MCF 10A (cell line): Measurements from ENCODE around the gene JSRP1. TPM values are rescaled to one million over a fixed set of nuclear protein-coding genes. Genes with fewer than 3 reads are reported as not detected.
A peak's percentile ranks its signal among the peaks of the same experiment; 100 is the strongest.

Source experiments
- BruUV-seq: library from RNA; stranded (reverse); fragments of 400-500 nt; replicated peaks from 2 replicates; lab custom pipeline; 2021; lab: Mats Ljungman, UMichigan
- CTCF ChIA-PET: fragments of 300-600 bp; sonication (Branson Sonifier 250); formaldehyde crosslinking; extraction: SDS; loops from one replicate; lab custom pipeline; 2021; ENCODE audit warnings: antibody characterized with exemption, inconsistent platforms; lab: Yijun Ruan, JAX
- POLR2A ChIA-PET: fragments of 300-600, 350-650 bp; sonication (Branson Sonifier 250); formaldehyde crosslinking; extraction: SDS; loops from one replicate; lab custom pipeline; 2020; ENCODE audit warnings: antibody characterized with exemption, inconsistent platforms; lab: Yijun Ruan, JAX
- DNase-seq: peaks from one replicate; pipeline ENCODE4 v3.0.0-alpha.2; 2018; ENCODE audit not compliant: unreplicated experiment
- H3K27ac Mint-ChIP-seq: one replicate; pipeline ENCODE4 v1.8.0; 2022; ENCODE audit warnings: mild to moderate bottlenecking, low read depth, mixed read lengths; ENCODE audit not compliant: unreplicated experiment
- H3K27me3 Mint-ChIP-seq: one replicate; pipeline ENCODE4 v1.8.0; 2022; ENCODE audit warnings: mixed read lengths; ENCODE audit not compliant: insufficient read depth, unreplicated experiment
- H3K36me3 Mint-ChIP-seq: one replicate; pipeline ENCODE4 v1.8.0; 2022; ENCODE audit warnings: mild to moderate bottlenecking, moderate library complexity, mixed read lengths; ENCODE audit not compliant: insufficient read depth, unreplicated experiment
- H3K4me1 Mint-ChIP-seq: one replicate; pipeline ENCODE4 v1.8.0; 2022; ENCODE audit warnings: mixed read lengths; ENCODE audit not compliant: insufficient read depth, unreplicated experiment
- H3K4me3 Mint-ChIP-seq: one replicate; pipeline ENCODE4 v1.8.0; 2022; ENCODE audit warnings: mild to moderate bottlenecking, moderate library complexity, mixed read lengths; ENCODE audit not compliant: unreplicated experiment
- H3K9me3 Mint-ChIP-seq: one replicate; pipeline ENCODE4 v1.8.0; 2022; ENCODE audit warnings: mixed read lengths; ENCODE audit not compliant: unreplicated experiment
- intact Hi-C: fragments of 100-400 bp; cut with micrococcal nuclease; formaldehyde crosslinking; loops from 2 replicates; pipeline ENCODE4 v1.14.1; 2022
- total RNA-seq: library from RNA; stranded (reverse); gene quantifications from 2 replicates; pipeline ENCODE4 v1.2.3, GENCODE V29; 2022
- TF ChIP-seq, protein P1 (sequence below): fragments of 200-600 bp; IDR thresholded peaks from one replicate; pipeline ENCODE4 v1.8.0; 2022; ENCODE audit warnings: antibody characterized with exemption, mild to moderate bottlenecking; ENCODE audit not compliant: unreplicated experiment

JSRP1 gene
- total RNA-seq, 1 experiment from 2014 or later, result 0.37 TPM

DNA sequence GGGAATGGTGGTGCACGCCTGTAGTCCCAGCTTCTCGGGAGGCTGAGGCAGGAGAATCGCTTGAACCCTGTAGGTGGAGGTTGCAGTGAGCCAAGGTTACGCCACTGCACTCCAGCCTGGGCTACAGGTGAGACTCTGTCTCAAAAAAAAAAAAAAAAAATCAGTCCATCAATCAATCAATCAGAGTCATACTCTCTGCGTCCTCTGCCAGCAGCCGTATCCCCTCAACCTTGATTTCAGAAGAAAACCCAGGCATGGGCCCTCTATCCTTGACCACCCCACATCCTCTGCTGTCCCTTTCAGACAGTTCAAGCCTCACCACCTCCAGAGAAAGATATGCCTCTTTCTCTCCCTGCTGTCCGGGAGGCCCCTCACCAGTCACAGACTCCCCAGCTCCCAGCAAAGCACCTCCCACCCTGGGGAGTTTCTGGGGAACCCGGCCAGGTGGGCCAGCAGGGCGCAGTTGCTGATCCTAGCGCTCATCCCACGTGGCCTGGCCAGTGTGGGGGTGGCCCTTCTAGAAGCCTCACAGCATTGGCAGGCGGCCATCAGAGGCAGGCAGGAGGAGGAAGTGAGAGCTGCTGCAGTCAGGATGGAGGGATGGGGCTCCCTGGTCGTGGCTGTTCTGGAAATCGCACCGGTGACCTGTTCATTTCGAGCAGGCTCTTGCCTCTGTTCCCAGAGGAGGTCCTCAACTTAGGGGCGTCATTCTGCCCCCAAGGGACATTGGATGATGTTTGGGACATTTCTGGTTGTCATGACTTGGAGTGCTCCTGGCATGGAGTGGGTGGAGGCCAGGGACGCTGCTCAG lies 10.2 kb upstream of the JSRP1 start:
- no peaks in the 10 kb centered on the region for H3K27me3 Mint-ChIP-seq
- no TSS peak for BruUV-seq
- ChIA-PET POLR2A (interaction anchor here (1.1 to 1.8 kb wide), 2 partner anchors 27 to 115 kb away, joined by 3 to 16 read pairs; partner anchors contain the start of gene AP3D1), CTCF (interaction anchor here (0.6 to 1.7 kb wide), 3 partner anchors 28 to 126 kb away, joined by 3 to 6 read pairs (median 5); no protein-coding TSS in a partner anchor)
- H3K27ac Mint-ChIP-seq, result no peak overlapping the region
- H3K36me3 Mint-ChIP-seq, result peaks cover 22% of the 10 kb centered on the region
- peaks cover 7% of the 10 kb centered on the region for H3K4me1 Mint-ChIP-seq
- peak; percentile 87 for DNase-seq
- peak overlapping the region; percentile 19 for H3K4me3 Mint-ChIP-seq
- TF ChIP-seq, protein P1, sequence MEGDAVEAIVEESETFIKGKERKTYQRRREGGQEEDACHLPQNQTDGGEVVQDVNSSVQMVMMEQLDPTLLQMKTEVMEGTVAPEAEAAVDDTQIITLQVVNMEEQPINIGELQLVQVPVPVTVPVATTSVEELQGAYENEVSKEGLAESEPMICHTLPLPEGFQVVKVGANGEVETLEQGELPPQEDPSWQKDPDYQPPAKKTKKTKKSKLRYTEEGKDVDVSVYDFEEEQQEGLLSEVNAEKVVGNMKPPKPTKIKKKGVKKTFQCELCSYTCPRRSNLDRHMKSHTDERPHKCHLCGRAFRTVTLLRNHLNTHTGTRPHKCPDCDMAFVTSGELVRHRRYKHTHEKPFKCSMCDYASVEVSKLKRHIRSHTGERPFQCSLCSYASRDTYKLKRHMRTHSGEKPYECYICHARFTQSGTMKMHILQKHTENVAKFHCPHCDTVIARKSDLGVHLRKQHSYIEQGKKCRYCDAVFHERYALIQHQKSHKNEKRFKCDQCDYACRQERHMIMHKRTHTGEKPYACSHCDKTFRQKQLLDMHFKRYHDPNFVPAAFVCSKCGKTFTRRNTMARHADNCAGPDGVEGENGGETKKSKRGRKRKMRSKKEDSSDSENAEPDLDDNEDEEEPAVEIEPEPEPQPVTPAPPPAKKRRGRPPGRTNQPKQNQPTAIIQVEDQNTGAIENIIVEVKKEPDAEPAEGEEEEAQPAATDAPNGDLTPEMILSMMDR, result no peak
- intact Hi-C loops, result no loop called here
- H3K9me3 Mint-ChIP-seq, result no peaks in the 10 kb centered on the region

DNA sequence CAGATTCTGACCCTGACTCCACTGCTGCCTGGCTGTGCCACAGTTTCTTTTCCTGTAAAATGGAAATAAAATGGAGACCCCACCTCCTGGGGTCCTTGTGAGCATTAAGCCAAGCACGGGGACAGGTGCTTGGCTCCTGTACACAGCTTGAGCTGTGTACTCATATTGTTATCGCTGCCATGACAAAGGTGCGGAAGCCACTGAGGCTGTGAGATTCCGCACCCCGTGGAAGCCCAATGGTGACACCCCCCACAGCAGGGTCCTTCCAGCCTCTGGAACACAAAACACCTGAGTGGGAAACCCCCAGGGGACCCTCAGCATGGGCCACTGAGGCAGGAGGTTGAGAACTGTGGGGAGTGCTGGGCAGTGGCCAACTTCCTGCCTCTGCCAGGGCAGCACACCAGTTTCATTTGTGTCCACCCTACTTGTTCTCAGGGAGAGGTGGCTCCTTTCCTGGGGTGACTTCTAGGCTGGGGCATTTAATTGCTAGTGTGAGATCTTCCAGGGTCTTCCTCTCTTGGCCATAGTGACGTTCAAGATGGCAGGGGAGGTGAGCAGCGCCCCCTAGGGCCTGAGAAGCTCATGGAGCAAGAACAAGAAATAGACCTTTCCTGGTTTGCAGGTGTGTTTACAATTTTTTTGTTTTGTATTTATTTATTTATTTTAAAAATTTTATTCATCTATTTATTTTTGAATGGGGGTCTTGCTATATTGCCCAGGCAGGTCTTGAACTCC lies 5.4 kb upstream of the JSRP1 start:
- Mint-ChIP-seq H3K27me3 (no peaks in the 10 kb centered on the region), H3K27ac (no peak overlapping the region), H3K36me3 (peaks cover 6% of the 10 kb centered on the region), H3K4me1 (peaks cover 11% of the 10 kb centered on the region), H3K9me3 (no peaks in the 10 kb centered on the region), H3K4me3 (no peak overlapping the region)
- ChIA-PET CTCF (interaction anchor here (0.7 to 1.5 kb wide), 6 partner anchors 13 to 1557 kb away, joined by 3 to 4 read pairs (median 3); no protein-coding TSS in a partner anchor), POLR2A (interaction anchor here (1.0 to 3.3 kb wide), 2 partner anchors 9 to 24 kb away, joined by 3 to 26 read pairs; no protein-coding TSS in a partner anchor)
- intact Hi-C loops, result no loop called here
- no TSS peak for BruUV-seq
- DNase-seq, result no peak
- TF ChIP-seq, protein P1, result peak; percentile 67

DNA sequence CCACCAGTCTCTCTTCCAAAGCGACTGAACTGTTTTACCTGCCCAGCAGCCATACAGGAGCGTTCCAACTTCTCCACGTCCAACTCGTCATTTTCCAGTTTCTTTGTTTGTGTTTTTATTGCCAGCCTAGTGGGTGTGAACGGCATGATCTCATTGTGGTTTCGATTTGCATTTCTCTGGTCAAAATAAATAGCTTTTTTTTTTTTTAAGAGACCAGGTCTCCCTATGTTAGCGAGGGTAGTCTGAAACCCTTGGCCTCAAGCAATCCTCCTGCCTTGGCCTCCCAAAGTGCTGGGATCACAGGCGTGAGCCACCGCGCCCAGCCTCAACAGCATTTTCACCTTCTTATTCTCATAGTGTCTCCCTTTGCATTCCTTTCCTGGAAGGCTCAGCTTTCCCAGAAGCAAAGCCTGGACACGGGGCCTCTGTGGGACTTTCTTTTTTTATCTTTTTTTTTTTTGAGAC lies 4.2 kb upstream of the JSRP1 start:
- H3K4me1 Mint-ChIP-seq, result peaks cover 6% of the 10 kb centered on the region
- TF ChIP-seq, protein P1, result no peak
- ChIA-PET POLR2A (interaction anchor here (0.8 to 3.7 kb wide), 5 partner anchors 10 to 225 kb away, joined by 3 to 32 read pairs (median 6); no protein-coding TSS in a partner anchor), CTCF (interaction anchor here (0.6 to 1.0 kb wide), 4 partner anchors 15 to 870 kb away, joined by 3 to 7 read pairs (median 4); no protein-coding TSS in a partner anchor)
- no TSS peak for BruUV-seq
- H3K36me3 Mint-ChIP-seq, result peaks cover 6% of the 10 kb centered on the region
- H3K27me3 Mint-ChIP-seq, result no peaks in the 10 kb centered on the region
- H3K9me3 Mint-ChIP-seq, result no peaks in the 10 kb centered on the region
- peak overlapping the region; percentile 29 for H3K27ac Mint-ChIP-seq
- H3K4me3 Mint-ChIP-seq, result no peak overlapping the region
- intact Hi-C loops, result no loop called here
- peak; percentile 63 for DNase-seq
